Trophoblast cell (in vitro differentiated cells and primary cell): ENCODE data around the gene NT5DC1.
A peak's percentile ranks its signal among the peaks of the same experiment; 100 is the strongest.

Source experiments
- DNase-seq, 2 donors: peaks; one replicate each; pipeline ENCODE4 v3.0.0-alpha.2; 2016
- H2AFZ ChIP-seq: 2 replicates; pipeline ENCODE4 v1.6.1; 2013; ENCODE audit warnings: low read length, moderate library complexity, mild to moderate bottlenecking; ENCODE audit not compliant: insufficient read depth, poor library complexity
- H2AK5ac ChIP-seq: 2 replicates; pipeline ENCODE4 v1.6.1; 2013; ENCODE audit warnings: mild to moderate bottlenecking, low read length
- H2BK120ac ChIP-seq: 2 replicates; pipeline ENCODE4 v1.6.1; 2013; ENCODE audit warnings: low read length, mild to moderate bottlenecking, moderate library complexity; ENCODE audit not compliant: insufficient read depth, poor library complexity
- H2BK12ac ChIP-seq: 2 replicates; pipeline ENCODE4 v1.6.1; 2013; ENCODE audit warnings: mild to moderate bottlenecking, low read length, moderate library complexity
- H2BK5ac ChIP-seq: 2 replicates; pipeline ENCODE4 v1.6.1; 2013; ENCODE audit warnings: low read length, low read depth, moderate library complexity, mild to moderate bottlenecking; ENCODE audit not compliant: poor library complexity
- H3K14ac ChIP-seq: 2 replicates; pipeline ENCODE4 v1.6.1; 2013; ENCODE audit warnings: mild to moderate bottlenecking, low read length
- H3K18ac ChIP-seq: 2 replicates; pipeline ENCODE4 v1.6.1; 2013; ENCODE audit warnings: mild to moderate bottlenecking, low read length
- H3K23ac ChIP-seq: 2 replicates; pipeline ENCODE4 v1.6.1; 2013; ENCODE audit warnings: low read length
- H3K27ac ChIP-seq: 2 replicates; pipeline ENCODE4 v1.5.1; 2013; ENCODE audit warnings: low read depth, mild to moderate bottlenecking, inconsistent platforms, low read length, moderate library complexity
- H3K27me3 ChIP-seq: 2 replicates; pipeline ENCODE4 v1.6.1; 2013; ENCODE audit warnings: inconsistent platforms, mild to moderate bottlenecking, low read length, moderate library complexity; ENCODE audit not compliant: insufficient read depth
- H3K36me3 ChIP-seq, 2 experiments: 1 replicate in 1 of 2; 2 replicates in 1 of 2; pipeline ENCODE4 v1.6.1; 2013; ENCODE audit warnings: low read length in 2 of 2, mild to moderate bottlenecking in 2 of 2, moderate library complexity in 1 of 2; ENCODE audit not compliant: insufficient read depth in 2 of 2, control insufficient read depth in 1 of 2
- H3K4ac ChIP-seq: 2 replicates; pipeline ENCODE4 v1.6.1; 2013; ENCODE audit warnings: low read depth, mild to moderate bottlenecking, low read length, moderate library complexity
- H3K4me1 ChIP-seq, 2 experiments: 1 replicate in 1 of 2; 2 replicates in 1 of 2; pipeline ENCODE4 v1.6.1; 2013; ENCODE audit warnings: low read length in 2 of 2, mild to moderate bottlenecking in 2 of 2, moderate library complexity in 1 of 2; ENCODE audit not compliant: insufficient read depth in 2 of 2, control insufficient read depth in 1 of 2
- H3K4me2 ChIP-seq: 2 replicates; pipeline ENCODE4 v1.6.1; 2013; ENCODE audit warnings: inconsistent platforms, mild to moderate bottlenecking, low read length, moderate library complexity
- H3K4me3 ChIP-seq: 2 replicates; pipeline ENCODE4 v1.5.1; 2013; ENCODE audit warnings: mild to moderate bottlenecking, low read depth, low read length, inconsistent platforms
- H3K79me1 ChIP-seq: one replicate; pipeline ENCODE4 v1.6.1; 2013; ENCODE audit warnings: low read length
- H3K79me2 ChIP-seq: 2 replicates; pipeline ENCODE4 v1.6.1; 2013; ENCODE audit warnings: low read length, mild to moderate bottlenecking; ENCODE audit not compliant: control insufficient read depth, insufficient read depth, poor library complexity
- H3K9ac ChIP-seq: 2 replicates; pipeline ENCODE4 v1.6.1; 2013; ENCODE audit warnings: mild to moderate bottlenecking, low read length
- H3K9me3 ChIP-seq: 2 replicates; pipeline ENCODE4 v1.6.1; 2013; ENCODE audit warnings: low read depth, mild to moderate bottlenecking, control low read depth, inconsistent platforms, low read length; ENCODE audit not compliant: insufficient read depth
- H4K12ac ChIP-seq: 2 replicates; pipeline ENCODE4 v1.6.1; 2013; ENCODE audit warnings: low read depth, mild to moderate bottlenecking, low read length, moderate library complexity
- H4K8ac ChIP-seq: 2 replicates; pipeline ENCODE4 v1.6.1; 2013; ENCODE audit warnings: low read depth, mild to moderate bottlenecking, low read length, moderate library complexity
- H4K91ac ChIP-seq: one replicate; pipeline ENCODE4 v1.6.1; 2013; ENCODE audit warnings: low read depth, mild to moderate bottlenecking, low read length, moderate library complexity
- WGBS: extraction: QIAGEN DNeasy Blood & Tissue Kit; methylation state at CpG from one replicate; pipeline ENCODE4 v1.1.7; 2013; ENCODE audit warnings: missing lambda C conversion rate; ENCODE audit not compliant: insufficient read length, insufficient coverage; ENCODE audit errors: extremely low coverage; 5-methylcytosine and 5-hydroxymethylcytosine counted together

The NT5DC1 gene

DNA sequence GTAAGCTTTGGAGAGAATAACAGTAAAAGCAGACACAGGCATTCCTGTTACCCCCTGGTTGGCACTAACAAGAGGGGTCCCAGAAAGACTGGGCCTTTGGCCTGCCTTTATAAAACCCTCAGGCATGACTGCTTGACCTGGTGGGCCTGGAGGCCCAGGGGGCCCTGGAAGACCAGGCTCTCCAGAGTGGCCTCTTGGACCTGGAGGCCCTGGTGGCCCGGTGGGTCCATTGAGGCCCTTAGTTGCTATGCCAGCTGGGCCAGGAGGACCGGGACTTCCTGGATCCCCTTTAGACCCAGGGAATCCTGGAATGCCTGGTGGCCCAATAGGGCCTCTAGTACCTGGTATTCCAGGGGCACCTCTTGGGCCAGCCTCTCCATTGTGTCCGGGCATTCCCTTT, 19.8 kb downstream of the NT5DC1 start:
- Histone ChIP-seq H3K36me3 (peaks cover 0 to 4% of the 10 kb centered on the region in 2 experiments), H3K4me1 (no peaks in the 10 kb centered on the region), H2AFZ (peak overlapping the region; percentile 27), H3K79me1 (no peaks in the 10 kb centered on the region), H4K12ac (no peak overlapping the region), H2BK5ac (no peak overlapping the region), H4K8ac (no peak overlapping the region), H3K27ac (no peak overlapping the region), H3K4me2 (no peak overlapping the region), H3K9ac (no peak overlapping the region), H3K4ac (no peak overlapping the region), H3K27me3 (no peaks in the 10 kb centered on the region), H3K79me2 (no peaks in the 10 kb centered on the region), H2BK12ac (no peak overlapping the region), H3K4me3 (no peak overlapping the region), H3K23ac (no peak overlapping the region), H3K14ac (no peak overlapping the region), H2BK120ac (no peak overlapping the region), H2AK5ac (no peak overlapping the region), H4K91ac (no peak overlapping the region), H3K9me3 (no peaks in the 10 kb centered on the region), H3K18ac (no peak overlapping the region)
- no peak for DNase-seq
- WGBS: no CpG with 5 or more reads among the region's 3 CpGs

DNA sequence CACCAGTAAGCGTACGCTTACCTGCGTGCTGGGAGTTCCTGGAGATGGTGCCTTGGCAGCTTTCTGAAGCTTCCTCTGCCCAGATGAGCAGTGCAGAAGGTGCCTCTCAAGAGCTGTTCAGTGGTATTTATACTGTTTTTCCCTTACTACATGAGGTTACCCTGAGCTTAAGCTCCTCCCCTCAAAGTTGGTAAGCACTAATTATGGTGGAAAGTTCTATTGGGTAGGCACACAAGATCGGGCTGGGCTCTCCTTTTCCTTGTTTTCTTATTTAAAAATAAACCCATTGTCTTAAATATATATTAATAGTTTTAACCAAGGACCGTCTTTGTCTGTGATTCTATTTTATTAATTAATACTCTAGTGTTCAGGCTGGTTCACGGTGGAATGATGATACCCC, 25.4 kb downstream of the NT5DC1 start, which contains the start of gene COL10A1:
Gene COL10A1, minus strand, starts transcription at position 101 of the 400 bp plus-strand sequence. CDS start 640 bp downstream, outside the sequence.
- no peak within 1 kb of the TSS for H3K27ac ChIP-seq
- no peaks in the 10 kb centered on the region for H3K79me1 ChIP-seq
- H2BK12ac ChIP-seq: no peak within 1 kb of the TSS
- no peak within 1 kb of the TSS for H3K23ac ChIP-seq
- no peak within 1 kb of the TSS for H4K8ac ChIP-seq
- H4K91ac ChIP-seq: no peak within 1 kb of the TSS
- WGBS: no CpG with 5 or more reads among the region's 6 CpGs
- no peaks in the 10 kb centered on the region for H3K36me3 ChIP-seq
- H3K18ac ChIP-seq: no peak within 1 kb of the TSS
- no peak within 1 kb of the TSS for H3K4me3 ChIP-seq
- no peak within 1 kb of the TSS for H3K14ac ChIP-seq
- no peaks in the 10 kb centered on the region for H3K4me1 ChIP-seq
- no peak for DNase-seq
- no peaks in the 10 kb centered on the region for H3K9me3 ChIP-seq
- no peak within 1 kb of the TSS for H2AK5ac ChIP-seq
- H3K9ac ChIP-seq: no peak within 1 kb of the TSS
- H4K12ac ChIP-seq: no peak within 1 kb of the TSS
- no peak within 1 kb of the TSS for H3K4me2 ChIP-seq
- H3K27me3 ChIP-seq: no peaks in the 10 kb centered on the region
- H2BK5ac ChIP-seq: no peak within 1 kb of the TSS
- no peak within 1 kb of the TSS for H2BK120ac ChIP-seq
- H3K4ac ChIP-seq: no peak within 1 kb of the TSS
- H2AFZ ChIP-seq: no peak within 1 kb of the TSS
- no peaks in the 10 kb centered on the region for H3K79me2 ChIP-seq

DNA sequence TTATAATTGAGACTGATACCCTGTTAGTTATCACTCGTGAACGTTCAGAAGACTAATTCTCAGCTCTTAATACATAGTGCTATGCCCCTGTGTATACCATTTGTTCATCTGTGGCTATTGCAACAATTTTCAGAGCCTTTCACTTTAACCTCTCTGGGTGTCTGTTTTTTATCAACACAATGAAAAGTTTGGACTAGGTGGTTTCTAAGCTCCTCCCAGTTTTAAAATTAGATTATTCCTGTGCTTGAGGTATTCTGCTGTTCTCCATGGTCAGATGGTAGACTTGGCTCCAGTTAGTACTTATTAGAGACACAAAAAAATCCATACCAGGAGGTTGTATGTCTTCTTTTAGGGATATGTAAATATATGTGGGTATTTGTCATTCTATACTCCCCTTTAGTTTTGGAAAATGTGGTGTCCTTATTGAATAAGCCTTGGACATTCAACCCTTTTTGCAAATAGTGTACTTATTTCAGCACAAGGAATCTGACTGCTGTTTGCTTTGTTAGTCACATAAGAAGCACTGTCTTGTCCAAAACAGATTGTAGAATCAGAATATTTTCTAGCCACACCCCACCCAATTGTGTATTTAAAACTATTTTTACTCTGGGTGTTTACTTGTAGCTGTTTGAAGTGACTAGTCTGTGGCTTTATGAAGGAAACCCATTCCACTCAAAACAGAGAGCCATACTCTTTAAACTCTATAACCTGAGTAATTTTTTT, 27.3 kb downstream of the NT5DC1 start:
- Histone ChIP-seq H2AK5ac (no peak overlapping the region), H4K12ac (no peak overlapping the region), H4K91ac (no peak overlapping the region), H3K9me3 (no peaks in the 10 kb centered on the region), H3K79me2 (no peaks in the 10 kb centered on the region), H2BK120ac (no peak overlapping the region), H3K27me3 (no peaks in the 10 kb centered on the region), H3K18ac (no peak overlapping the region), H3K9ac (no peak overlapping the region), H4K8ac (no peak overlapping the region), H2BK5ac (no peak overlapping the region), H3K14ac (no peak overlapping the region), H3K79me1 (no peaks in the 10 kb centered on the region), H3K4me3 (no peak overlapping the region), H3K36me3 (no peaks in the 10 kb centered on the region), H3K4me2 (no peak overlapping the region), H3K4ac (no peak overlapping the region), H2AFZ (no peak overlapping the region), H2BK12ac (no peak overlapping the region), H3K23ac (no peak overlapping the region), H3K27ac (no peak overlapping the region), H3K4me1 (no peaks in the 10 kb centered on the region)
- no peak for DNase-seq
- WGBS: no CpG with 5 or more reads among the region's 2 CpGs

DNA sequence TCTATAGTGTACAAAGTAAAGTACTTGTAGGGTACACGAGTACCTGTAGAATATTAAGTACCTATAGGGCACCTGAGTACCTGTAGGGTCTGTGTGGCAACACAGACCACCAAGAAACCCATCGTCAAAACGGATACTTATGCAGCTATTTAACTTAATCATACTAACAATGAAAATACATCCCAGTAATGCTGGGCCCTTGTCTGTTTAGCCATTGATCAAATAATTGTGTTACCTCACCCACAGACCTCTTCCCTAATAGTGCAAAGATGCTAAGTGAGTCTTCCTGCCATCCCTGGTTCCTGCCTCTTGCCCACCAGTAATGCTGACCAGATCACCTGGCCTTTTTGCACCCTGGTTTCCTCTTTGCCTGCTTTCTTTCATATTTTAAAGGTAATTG, 32.8 kb downstream of the NT5DC1 start:
- Histone ChIP-seq H4K8ac (no peak overlapping the region), H3K9ac (no peak overlapping the region), H2BK12ac (no peak overlapping the region), H3K4me3 (no peak overlapping the region), H2BK5ac (no peak overlapping the region), H3K23ac (no peak overlapping the region), H3K27me3 (no peaks in the 10 kb centered on the region), H3K4me2 (no peak overlapping the region), H3K14ac (no peak overlapping the region), H3K18ac (no peak overlapping the region), H4K12ac (no peak overlapping the region), H3K4ac (no peak overlapping the region), H2AFZ (no peak overlapping the region), H3K79me1 (no peaks in the 10 kb centered on the region), H3K36me3 (no peaks in the 10 kb centered on the region), H4K91ac (no peak overlapping the region), H3K9me3 (no peaks in the 10 kb centered on the region), H3K27ac (no peak overlapping the region), H3K4me1 (no peaks in the 10 kb centered on the region), H3K79me2 (no peaks in the 10 kb centered on the region), H2AK5ac (no peak overlapping the region), H2BK120ac (no peak overlapping the region)
- DNase-seq: no peak
- WGBS: no CpG with 5 or more reads among the region's 3 CpGs
